Measurements from ENCODE around the gene NAA38. TPM values are rescaled to one million over a fixed set of nuclear protein-coding genes. Genes with fewer than 3 reads are reported as not detected.

Gene NAA38
- total RNA-seq, 2 donors from 2014 or later, result 77.1 to 85.0 TPM

DNA sequence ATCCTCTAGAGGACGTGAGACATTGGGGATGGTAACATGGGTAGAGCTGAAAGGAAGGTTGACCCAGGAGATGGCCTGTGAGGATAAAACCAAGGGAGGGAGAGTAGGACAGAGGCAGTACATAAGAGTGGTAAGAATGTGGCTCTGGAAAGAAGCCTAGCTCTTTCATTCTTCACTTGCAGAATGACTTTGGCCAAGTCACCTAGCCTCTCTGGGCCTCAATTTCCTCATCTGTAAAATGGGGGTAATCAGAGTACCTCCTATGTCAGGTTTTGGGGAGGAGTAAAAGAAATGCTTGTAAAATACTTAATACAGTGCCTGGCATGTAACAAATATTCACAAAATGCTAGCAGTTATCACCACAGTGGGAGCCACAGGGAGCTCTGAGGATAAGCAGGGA, 16.5 kb downstream of the NAA38 start:
- peaks cover 0 to 66% of the 10 kb centered on the region in 2 donors for H3K4me1 ChIP-seq

DNA sequence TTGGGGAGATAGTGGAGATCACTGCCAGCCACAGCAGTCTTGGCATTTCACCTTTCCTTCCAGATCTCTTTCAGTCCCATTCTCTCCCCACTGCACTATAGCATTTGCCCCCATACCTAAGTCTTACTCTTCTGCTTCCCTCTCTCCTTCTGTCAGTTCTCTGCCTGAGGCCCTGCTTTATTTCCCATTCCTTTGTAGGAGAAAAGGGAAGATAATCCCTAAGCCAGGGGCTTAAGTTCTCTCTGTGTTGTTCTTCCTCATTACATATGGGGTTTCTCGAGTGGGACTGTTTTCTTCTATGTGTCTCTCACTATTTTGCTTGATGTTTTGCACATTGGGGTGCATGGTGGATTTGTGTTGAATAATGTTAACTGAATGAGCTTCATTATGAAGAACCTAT, 16.9 kb downstream of the NAA38 start:
- H3K27ac ChIP-seq, result peak overlapping the region; percentile 98 to 100
- DNase-seq (ENCODE audit: low spot score), result no peak
- TF ChIP-seq CTCF (IDR thresholded peaks at IDR 0.05), result no peak
- H3K4me1 ChIP-seq, result peaks cover 0 to 63% of the 10 kb centered on the region in 2 donors
- no peak overlapping the region for H3K4me3 ChIP-seq
- H3K27me3 ChIP-seq, result no peaks in the 10 kb centered on the region
- H3K36me3 ChIP-seq, result no peaks in the 10 kb centered on the region
- H3K9me3 ChIP-seq, result no peaks in the 10 kb centered on the region

More for the DNA sequence above, 16.5 kb downstream of the NAA38 start:
- Histone ChIP-seq H3K4me3 (peak overlapping the region in 1 of 2 donors; percentile 73), H3K36me3 (no peaks in the 10 kb centered on the region), H3K27me3 (no peaks in the 10 kb centered on the region), H3K9me3 (no peaks in the 10 kb centered on the region), H3K27ac (peak overlapping the region; percentile 98 to 100)
- no peak for DNase-seq (ENCODE audit: low spot score)
- TF ChIP-seq CTCF (IDR thresholded peaks at IDR 0.05), result no peak

DNA sequence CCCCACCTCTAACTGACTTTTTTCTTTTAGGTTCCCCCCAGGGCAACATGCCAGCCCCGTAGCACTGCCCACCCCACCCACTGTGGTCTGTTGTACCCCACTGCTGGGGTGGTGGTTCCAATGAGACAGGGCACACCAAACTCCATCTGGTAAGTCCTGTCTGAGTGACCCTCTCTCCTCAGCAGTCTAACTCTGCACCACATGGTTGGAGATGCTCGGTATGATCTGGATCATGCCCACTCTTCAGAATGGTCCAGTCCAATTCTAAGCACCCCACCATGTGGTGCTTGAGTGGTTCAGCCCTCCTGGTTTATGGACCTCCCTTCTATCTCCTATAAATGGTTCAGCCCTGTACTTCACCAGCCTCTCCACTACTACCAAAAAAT, 17.5 kb downstream of the NAA38 start:
- TF ChIP-seq CTCF (IDR thresholded peaks at IDR 0.05), result no peak
- Histone ChIP-seq H3K4me1 (peaks cover 0 to 57% of the 10 kb centered on the region in 2 donors), H3K27me3 (no peaks in the 10 kb centered on the region), H3K9me3 (no peaks in the 10 kb centered on the region), H3K27ac (peak overlapping the region; percentile 98 to 100), H3K4me3 (no peak overlapping the region), H3K36me3 (no peaks in the 10 kb centered on the region)
- no peak for DNase-seq (ENCODE audit: low spot score)

DNA sequence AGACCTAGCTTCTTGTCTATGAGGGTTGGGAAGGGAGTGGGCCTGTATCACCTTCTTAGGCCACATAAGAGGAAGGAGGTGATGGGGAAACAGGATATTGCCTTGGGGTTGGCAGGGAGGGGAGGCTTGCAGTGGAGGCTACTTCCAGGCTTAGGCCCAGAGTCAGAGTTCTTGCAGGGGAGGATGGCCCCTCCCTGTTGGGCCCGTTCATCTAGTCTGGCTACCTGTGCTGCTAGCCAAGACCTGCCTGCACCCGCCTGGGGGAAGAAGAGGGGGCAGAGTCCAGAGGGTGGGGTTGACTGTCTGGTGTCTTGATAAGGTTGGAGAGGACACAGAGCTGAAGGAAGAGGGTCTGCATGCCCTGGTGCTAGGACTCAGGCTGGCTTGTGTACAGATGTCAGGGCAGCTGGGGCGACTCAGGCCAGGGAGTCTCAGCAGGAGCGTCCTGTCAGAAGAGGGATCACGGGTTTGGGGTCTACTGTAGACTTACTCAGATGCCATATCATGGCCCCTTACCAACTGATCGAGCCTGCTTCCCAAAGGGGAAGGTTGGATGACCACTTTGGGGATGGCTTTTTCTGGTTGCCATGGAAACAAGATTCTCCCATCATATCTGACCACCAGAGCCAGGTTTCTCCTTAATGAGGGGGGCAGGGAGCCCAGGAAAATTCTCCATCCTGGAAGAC, 18.0 kb downstream of the NAA38 start:
- Histone ChIP-seq H3K9me3 (no peaks in the 10 kb centered on the region), H3K27me3 (no peaks in the 10 kb centered on the region), H3K27ac (peak overlapping the region; percentile 99 to 100), H3K4me3 (no peak overlapping the region), H3K4me1 (peaks cover 0 to 57% of the 10 kb centered on the region in 2 donors), H3K36me3 (no peaks in the 10 kb centered on the region)
- no peak for DNase-seq (ENCODE audit: low spot score)
- TF ChIP-seq CTCF (IDR thresholded peaks at IDR 0.05), result no peak

DNA sequence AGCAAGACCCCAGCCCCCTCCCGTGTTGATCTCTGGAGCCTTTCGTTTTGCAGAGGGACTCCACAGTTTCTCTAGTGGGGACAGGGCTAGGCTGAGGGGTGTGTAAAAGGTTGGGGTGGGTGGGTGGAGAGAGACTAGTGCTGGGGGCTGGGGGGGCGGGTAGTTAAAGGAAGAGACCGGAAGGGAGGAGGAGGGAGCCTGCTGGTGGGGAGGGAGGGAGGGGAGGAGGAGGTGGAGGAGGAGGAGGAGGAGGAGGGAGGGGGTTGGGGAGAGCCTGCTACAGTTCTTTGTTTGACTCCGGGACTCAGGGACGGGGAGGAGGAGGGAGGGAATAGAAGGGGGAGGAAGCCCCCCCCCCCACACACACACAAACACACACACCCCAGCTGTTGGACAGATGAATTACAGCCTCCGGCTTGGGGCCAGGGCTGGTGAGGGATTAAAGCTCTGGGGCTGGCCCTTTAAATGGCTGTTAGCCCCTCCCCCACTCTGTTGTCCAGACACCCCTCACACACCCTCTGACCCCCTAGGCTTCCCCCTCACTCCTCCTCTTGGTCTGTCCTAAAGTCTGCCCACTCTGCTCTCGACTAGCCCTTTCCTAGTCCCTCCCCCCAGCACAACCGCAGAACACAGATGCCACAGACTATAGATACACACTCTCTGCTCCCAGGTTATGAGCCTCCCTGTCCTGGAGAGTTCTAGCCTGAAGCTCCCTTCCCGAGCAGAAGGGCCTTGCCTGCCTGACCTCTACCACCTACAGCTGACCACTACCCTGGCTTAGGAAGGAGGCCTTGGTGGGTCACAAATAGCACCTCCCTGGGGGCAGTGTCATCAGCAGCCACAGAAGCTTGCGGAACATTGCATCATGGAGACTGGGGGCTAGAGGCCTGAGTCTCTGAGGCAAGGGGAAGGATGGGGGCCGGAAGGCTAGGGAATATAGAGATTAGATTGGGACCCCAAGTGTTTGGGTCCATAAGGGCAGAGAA, 19.0 kb downstream of the NAA38 start:
- TF ChIP-seq CTCF (IDR thresholded peaks at IDR 0.05), result no peak
- Histone ChIP-seq H3K4me1 (peaks cover 0 to 60% of the 10 kb centered on the region in 2 donors), H3K36me3 (no peaks in the 10 kb centered on the region), H3K27me3 (no peaks in the 10 kb centered on the region), H3K9me3 (no peaks in the 10 kb centered on the region), H3K27ac (peak overlapping the region; percentile 99 to 100), H3K4me3 (peak overlapping the region in 1 of 2 donors; percentile 21)
- DNase-seq (ENCODE audit: low spot score), result no peak
